HG02759 (cell line): ENCODE measurements around the gene ZBTB9.

Source experiments
- ATAC-seq: cut with Tn5 transposase; IDR thresholded peaks from one replicate; pipeline ENCODE4 v1.9.1; 2021; ENCODE audit warnings: mild to moderate bottlenecking, moderate library complexity; ENCODE audit not compliant: unreplicated experiment

ZBTB9 gene

DNA sequence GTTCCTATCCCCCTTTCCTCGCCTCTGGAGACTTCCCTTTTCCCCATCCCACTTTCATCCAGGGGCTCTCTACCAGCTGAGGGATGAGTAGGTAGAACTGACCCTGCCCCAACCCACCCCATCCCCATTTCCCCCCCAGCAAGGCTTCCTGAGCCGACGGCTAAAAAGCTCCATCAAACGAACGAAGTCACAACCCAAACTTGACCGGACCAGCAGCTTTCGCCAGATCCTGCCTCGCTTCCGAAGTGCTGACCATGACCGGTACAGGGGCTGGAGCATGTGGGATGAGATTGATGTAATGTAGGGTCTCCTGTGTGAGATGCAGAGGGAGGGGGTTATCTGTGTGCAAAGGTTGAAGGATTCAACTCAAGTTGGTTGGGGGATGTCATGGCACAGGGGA, 21.8 kb upstream of the ZBTB9 start:
- ATAC-seq, result no peak

DNA sequence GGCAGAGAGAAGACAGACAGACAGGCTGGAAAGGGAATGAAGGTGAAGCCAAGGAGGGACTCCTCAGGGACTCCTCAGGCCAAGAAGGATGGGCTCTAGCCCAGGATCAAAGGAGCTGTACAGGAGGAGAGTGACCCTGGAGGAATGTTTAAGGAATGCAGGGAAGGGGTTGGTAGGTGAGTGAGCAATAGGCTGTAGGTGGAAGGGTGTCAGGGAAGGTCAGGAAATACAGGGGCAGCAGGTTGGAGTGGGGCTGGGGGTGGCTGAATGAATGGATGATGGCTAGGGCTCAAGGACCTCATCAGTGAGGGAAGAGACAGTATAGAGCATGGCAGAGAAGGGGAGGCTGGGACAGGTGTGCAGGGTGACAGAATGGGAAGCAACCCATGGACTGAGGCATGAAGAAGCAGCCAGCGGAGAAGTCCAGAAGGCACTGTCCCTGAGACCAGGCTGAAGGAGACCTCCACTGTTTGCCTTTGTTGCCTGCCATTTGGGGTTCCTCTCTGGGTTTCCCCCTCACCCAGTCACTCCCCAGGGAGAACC, 21.3 kb upstream of the ZBTB9 start:
- no peak for ATAC-seq

DNA sequence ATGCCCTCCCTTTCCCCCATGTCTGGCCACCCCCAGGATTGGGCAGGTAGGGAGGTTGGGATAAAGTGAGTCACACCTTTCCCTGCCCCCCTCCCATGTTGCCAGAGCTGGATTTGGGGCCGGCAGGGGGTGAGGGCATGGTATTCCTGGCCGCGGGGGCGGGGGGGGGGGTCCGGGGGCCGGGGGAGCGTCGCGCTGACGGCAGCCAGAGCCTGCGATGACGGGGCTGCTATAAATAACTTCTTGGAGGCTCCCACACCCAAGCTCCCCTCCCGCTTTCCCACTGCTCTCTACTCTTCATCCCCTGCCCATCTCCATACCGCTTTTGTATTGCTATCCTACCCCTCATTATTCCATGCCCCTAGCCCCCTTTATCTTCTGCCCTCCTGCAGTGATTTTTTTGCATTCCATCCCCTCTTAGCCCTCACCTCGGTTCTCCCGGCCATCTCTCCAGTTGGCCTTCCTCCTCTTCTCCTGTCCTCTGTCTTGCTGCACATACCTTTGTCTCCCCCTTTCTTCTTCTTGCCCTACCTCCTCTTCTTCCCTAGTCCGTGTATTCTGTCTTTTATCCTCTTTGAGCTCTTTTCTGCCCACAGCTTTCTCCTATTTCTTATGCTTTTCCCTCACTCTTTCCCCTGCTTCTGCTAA, 20.7 kb upstream of the ZBTB9 start:
- ATAC-seq, result no peak

DNA sequence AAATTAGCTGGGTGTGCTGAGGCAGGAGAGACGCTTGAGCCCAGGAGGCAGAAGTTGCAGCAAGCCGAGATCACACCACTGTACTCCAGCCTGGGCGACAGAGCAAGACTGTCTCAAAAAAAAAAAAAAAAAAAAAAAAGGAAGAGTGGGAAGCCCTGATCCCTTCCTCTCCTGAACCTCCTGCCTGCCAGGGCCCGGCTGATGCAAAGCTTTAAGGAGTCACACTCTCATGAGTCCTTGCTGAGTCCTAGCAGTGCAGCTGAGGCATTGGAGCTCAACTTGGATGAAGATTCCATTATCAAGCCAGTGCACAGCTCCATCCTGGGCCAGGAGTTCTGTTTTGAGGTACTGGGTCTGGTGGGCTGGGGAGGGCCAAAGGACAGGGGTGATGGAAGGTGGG, 19.4 kb upstream of the ZBTB9 start:
- no peak for ATAC-seq

DNA sequence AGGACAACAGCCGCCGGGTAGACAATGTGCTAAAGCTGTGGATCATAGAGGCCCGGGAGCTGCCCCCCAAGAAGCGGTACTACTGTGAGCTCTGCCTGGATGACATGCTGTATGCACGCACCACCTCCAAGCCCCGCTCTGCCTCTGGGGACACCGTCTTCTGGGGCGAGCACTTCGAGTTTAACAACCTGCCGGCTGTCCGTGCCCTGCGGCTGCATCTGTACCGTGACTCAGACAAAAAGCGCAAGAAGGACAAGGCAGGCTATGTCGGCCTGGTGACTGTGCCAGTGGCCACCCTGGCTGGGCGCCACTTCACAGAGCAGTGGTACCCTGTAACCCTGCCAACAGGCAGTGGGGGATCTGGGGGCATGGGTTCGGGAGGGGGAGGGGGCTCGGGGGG, 16.7 kb upstream of the ZBTB9 start:
- no peak for ATAC-seq

DNA sequence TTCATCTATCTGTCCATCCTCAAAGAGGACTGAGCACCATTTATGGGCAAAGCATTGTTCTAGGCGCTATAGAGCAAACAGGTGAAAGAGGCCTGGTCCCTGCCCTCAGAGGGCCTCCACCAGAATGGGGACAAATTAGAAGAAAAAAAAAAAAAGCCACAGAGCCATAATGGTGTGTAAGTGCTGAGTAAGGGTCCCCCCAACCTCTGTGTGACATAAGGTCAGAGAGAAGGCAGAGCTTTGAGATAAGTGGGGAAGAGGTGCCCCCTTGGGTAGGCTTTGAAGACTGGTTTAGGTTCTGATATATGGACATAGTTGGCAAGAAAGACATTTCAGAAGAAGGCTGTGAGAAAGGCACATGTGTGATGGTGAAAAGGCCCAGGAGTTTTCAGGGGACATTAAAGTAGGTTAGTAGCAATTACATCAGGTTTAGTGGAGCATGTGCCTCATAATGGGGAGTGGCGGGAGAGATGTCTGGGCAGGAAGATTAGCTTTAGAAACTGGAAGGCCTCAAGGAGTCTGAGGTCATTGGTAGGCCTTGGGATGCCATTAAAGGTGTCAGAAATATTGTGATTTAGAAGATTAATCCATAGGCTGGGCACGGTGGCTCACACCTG, 15.3 kb upstream of the ZBTB9 start:
- ATAC-seq, result no peak

DNA sequence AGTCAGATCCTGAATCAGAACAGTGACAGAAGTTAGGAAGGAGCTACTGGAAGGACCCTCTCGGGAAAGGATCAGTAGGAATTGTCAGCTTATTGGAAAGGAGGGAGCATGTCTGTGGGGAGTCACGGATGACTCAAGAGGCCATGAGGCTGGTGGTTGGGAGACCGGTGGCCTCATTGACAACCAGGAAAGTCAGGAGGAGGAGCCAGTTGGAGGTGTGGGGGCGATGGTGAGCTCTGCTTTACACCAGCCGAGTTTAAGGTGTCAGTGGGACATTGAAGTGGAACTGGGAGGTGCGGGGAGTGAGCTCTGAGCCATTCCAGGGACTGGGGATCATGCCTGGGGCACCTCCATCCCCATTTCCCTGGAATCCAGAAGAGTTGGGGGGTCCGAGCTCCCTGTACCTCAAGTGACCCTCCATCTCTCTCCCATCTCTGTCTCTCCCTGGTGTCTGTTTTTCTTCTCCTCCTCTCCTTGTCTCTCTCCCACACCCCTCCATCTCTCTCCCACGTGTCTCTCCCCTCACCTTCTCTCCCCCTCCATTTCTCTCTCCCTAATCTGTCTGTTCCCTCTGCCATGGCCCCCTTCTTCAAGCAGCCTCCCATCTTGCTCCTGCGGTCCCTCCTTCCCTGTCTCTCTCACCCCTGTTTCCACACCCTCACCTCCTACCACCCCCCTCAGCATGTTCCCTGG, 14.3 kb upstream of the ZBTB9 start:
- no peak for ATAC-seq

DNA sequence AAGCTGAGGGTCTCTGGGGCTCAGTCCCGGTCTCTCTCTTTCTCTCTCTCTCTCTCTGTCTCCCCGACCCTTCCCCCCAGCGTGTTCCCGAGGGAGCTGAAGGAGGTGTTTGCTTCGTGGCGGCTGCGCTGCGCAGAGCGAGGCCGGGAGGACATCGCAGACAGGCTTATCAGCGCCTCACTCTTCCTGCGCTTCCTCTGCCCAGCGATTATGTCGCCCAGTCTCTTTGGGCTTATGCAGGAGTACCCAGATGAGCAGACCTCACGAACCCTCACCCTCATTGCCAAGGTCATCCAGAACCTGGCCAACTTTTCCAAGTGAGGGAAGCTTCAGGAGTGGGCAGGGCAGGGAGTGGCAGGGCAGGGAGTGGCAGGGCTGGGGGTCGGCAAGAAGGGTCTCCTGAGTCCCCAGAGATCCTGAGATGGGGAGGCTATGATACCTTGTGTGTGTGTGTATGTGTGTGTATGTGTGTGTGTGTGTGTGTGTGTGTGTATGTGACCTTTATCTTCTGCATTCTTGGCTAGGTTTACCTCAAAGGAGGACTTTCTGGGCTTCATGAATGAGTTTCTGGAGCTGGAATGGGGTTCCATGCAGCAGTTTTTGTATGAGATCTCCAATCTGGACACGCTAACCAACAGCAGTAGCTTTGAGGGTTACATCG, 13.6 kb upstream of the ZBTB9 start:
- no peak for ATAC-seq

DNA sequence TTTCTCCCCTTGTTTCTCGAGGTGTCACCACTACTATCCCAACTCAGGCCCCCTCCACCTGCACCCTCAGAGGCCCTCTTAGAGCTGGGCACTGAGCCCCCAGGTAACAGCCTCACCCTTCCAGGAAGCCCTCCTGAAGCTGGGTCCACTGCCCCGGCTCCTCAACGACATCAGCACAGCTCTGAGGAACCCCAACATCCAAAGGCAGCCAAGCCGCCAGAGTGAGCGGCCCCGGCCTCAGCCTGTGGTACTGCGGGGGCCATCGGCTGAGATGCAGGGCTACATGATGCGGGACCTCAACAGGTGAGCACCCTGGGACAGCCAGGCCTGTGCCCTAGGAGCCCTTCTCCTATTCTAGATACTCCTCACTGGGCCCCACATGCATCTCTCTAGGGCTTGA, 12.9 kb upstream of the ZBTB9 start:
- no peak for ATAC-seq

DNA sequence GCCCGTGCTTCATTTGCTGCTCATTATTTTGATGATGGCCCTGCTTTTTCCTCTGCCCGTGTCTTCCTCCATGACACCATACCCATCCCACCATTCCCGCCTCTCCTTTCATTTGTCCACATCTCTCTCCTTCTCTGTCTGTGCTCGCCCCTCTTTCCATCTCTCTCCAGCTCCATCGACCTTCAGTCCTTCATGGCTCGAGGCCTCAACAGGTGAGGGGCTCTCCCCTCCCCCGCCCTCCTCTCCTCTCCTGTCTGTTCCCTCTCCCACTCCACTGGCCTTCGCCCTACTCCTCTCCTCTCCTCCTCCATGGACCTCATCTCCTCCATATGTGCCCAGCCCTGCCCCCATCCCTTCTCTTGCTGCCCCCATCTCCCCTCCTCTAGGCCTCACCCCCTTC, 12.1 kb upstream of the ZBTB9 start:
- ATAC-seq, result no peak

DNA sequence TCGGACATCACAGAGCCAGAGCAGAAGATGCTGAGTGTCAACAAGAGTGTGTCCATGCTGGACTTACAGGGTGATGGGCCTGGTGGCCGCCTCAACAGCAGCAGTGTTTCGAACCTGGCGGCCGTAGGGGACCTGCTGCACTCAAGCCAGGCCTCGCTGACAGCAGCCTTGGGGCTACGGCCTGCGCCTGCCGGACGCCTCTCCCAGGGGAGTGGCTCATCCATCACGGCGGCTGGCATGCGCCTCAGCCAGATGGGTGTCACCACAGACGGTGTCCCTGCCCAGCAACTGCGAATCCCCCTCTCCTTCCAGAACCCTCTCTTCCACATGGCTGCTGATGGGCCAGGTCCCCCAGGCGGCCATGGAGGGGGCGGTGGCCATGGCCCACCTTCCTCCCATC, 11.4 kb upstream of the ZBTB9 start:
- no peak for ATAC-seq

DNA sequence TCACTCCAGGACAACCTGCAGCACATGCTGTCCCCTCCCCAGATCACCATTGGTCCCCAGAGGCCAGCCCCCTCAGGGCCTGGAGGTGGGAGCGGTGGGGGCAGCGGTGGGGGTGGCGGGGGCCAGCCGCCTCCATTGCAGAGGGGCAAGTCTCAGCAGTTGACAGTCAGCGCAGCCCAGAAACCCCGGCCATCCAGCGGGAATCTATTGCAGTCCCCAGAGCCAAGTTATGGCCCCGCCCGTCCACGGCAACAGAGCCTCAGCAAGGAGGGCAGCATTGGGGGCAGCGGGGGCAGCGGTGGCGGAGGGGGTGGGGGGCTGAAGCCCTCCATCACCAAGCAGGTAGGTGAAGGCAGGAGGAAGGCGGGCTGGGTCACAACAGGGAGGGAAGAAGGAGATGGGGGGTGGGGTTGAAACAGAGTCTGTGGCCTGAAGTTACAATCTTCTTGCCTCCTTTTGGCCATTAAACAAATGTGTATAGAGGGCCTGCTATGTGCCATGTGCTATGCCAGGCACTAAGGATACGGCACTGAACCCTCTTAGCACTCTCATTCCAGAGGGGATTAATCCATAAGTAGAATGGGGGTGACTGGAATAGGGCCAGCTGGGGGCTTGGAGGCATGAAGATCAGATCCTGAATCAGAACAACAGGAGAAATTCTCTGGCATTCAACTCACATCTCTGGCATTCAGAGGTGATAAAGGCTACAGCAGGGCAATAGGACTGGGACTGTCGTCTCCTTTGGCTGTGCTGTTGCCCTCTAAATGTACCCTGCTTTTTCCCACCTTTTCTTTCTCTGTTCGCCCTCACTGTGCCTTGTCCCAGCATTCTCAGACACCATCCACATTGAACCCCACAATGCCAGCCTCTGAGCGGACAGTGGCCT, 10.5 kb upstream of the ZBTB9 start:
- ATAC-seq, result no peak

DNA sequence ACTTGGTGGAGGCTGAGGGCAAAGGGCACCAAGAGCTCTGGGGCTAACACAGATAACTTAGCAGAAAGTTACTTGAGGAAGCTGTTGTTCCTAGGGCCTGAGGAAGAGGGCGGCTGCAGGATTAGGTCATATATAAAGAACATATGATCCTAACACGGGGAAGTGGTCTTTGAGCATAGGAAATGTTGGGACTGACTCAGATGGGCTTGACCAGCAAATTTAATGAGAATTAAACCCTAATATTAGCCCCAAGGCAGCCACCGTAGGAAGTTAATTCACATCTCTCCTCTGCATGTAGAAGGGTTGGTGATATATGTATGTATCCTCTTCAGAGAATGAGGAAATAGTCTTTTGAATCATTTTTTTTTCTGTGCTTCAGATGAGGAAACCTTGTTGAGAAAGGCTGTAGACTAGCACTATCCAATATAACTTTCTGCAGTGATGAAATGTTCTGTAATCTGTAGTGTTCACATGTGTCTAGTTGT, 9.2 kb upstream of the ZBTB9 start:
- ATAC-seq, result no peak

DNA sequence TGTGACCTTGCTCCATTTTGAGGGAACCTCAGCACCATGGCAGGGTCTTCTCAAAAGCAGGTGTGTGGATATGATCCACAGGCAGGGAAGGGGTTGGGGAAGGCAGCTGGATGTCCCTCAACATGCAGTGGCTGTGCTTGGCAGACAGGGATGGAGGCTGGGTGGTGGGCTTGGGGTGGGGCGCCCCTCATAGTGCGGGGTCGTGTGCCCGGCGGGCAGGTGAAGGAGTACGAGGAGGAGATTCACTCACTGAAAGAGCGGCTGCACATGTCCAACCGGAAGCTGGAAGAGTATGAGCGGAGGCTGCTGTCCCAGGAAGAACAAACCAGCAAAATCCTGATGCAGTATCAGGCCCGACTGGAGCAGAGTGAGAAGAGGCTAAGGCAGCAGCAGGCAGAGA, 8.0 kb upstream of the ZBTB9 start:
- ATAC-seq, result no peak

DNA sequence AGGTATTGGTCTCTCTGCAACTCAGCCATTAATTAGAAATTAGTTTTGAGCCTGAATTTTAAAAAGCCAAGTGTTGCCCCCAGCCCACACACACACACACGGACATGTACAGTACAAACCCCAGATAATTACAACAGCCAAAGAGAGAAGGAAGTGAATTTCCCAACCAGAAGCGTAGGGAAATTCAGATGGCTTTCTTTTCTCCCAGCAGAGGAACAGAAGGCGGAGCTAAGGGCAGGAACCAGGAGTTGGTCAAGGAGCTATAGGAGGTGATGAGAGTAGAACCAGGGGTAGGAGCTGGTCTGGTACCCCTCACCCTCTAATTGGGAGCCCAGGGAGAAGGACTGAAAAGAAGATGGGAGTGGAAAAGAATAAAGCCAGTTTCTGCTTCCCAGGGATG, 3.9 kb upstream of the ZBTB9 start:
- no peak for ATAC-seq

DNA sequence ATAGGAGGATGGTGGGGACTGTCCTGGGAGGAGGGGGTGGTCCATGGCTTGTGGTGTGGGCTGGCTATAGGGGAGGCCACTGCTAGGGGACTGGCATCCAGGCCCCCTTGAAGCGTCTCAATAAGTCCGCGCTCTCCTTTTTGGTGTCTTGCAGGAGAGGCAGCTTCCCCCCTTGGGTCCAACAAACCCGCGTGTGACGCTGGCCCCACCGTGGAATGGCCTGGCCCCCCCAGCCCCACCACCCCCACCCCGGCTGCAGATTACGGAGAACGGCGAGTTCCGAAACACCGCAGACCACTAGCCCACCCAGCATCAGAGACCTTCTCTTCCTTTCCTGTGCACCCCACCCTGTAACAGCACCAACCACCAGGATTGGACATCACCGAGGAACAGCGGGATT, 2.8 kb upstream of the ZBTB9 start:
- no peak for ATAC-seq

DNA sequence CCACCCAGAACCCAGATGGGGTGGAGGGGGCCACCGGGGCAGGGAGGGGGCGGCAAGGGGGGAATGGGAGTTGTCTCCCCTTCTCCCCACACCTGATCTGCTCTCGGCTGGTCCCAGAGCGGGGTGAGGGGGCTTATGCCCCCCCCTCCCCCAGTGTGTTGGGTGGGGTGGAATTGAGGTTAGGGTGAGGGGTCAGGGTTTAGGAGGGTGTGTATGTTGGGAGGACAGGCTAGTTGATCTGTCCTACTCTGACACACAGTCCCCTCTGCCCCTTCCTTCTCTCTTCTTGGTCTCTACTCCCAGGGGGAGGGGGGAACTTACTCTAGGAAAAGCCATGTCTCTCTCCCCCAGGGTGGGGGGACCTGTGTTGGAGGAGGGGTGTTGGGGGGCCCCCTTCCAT, 1.9 kb upstream of the ZBTB9 start:
- no peak for ATAC-seq

DNA sequence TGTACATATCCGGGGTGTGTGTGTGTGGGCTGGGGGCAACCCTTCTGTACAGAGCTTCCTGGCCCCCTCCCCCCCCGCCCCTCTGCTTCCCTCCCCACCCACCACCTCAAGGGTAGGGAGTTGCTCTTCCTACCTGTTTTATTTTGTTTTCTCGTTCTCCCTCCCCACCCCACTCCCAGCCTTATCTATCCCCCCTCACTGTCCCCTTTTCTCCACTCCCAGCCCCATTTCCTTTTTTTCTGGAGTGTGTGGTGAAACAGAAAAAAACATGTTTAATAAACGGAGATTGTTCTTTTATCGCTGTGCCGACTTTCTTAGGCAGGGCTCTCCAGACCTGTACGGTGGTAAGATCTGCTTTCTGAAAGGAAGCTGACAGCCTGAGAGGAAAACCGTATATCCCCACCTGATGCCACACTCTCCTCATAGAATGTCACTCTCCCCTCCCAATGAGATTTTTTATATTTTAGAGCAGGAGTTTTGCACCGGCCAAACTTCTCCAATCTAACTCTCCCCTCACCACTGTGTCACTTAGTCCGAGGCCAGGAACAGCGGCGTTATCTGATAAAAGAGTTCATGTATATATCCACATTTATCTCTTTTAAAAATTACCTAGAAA, 875 bp upstream of the ZBTB9 start:
- no peak for ATAC-seq

DNA sequence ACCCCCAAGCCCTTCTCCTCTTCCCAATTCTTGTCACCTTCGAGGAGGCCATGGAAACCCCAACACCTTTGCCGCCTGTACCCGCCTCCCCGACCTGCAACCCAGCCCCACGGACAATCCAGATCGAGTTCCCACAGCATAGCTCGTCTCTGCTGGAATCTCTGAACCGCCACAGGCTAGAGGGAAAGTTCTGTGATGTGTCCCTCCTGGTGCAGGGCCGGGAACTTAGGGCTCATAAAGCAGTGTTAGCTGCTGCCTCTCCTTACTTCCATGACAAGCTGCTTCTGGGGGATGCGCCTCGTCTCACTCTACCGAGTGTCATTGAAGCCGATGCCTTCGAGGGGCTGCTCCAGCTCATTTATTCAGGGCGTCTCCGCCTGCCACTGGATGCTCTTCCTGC, 675 bp downstream of the ZBTB9 start:
- no peak for ATAC-seq

DNA sequence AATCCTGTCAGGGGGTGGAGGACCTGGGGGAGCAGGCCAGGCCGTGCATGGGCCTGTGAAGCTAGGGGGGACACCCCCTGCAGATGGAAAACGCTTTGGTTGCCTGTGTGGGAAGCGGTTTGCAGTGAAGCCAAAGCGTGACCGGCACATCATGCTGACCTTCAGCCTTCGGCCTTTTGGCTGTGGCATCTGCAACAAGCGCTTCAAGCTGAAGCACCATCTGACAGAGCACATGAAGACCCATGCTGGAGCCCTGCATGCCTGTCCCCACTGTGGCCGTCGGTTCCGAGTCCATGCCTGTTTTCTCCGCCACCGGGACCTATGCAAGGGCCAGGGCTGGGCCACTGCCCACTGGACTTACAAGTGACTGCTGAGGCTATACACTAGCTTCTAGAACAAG, 1.8 kb downstream of the ZBTB9 start:
- ATAC-seq, result no peak
